Right ventricle myocardium superior (tissue), 1 donor: ENCODE results near the gene KHDRBS2. TPM values are rescaled to one million over a fixed set of nuclear protein-coding genes. Genes with fewer than 3 reads are reported as not detected.
"Not testable (repeated sequence)": the region's sequence is repeated elsewhere in the genome, so short reads cannot be mapped to it uniquely, and the experiment has no call there.

Experiments used
- ATAC-seq: fragments of 200-7000 bp; cut with Tn5 transposase; one replicate; pipeline ENCODE4 v1.9.1; 2020; ENCODE audit warnings: mild to moderate bottlenecking; ENCODE audit not compliant: poor library complexity
- DNase-seq: peaks from one replicate; pipeline ENCODE4 v3.0.0-alpha.2; 2020
- intact Hi-C: fragments of 100-400 bp; cut with DNase I; formaldehyde crosslinking; loops from one replicate; pipeline ENCODE4 v1.11.2; 2022
- total RNA-seq: library from RNA; stranded (reverse); fragmentation: NEBNext Ultra II Directional; extraction: Animal tissue kit (Norgen Biotek cat#: 25700); gene quantifications from one replicate; pipeline ENCODE4 v1.2.1, GENCODE V29; 2021
- donor health status: DM: no; HTN: yes; CAD: no; lungs with severe emphysema.

KHDRBS2 gene
- total RNA-seq, 1 donor from 2014 or later: not detected

GRCh38 chr6:61935242-61935846, 350.7 kb downstream of the KHDRBS2 start:
- DNase-seq (no peak), ATAC-seq (no peak)
- intact Hi-C loops: no loop called here

DNA sequence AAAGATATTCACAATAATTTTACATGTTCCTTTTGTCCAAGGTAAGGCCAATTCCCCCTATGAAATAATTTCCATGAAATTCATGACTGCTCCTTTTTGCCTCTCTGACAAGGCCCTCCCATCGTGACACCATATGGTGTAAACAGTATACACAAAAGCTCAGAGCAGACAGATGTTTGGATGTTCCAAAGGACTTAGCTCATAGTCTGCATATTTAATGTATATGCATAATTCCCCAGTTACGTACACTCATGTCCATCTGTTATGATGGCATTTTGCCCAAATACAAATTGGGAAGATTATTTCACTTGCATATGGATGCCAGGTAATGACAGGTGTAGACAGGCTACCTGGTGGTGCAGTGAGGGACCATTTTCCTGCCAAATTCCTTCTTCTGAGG, 376.5 kb downstream of the KHDRBS2 start:
- no peak for ATAC-seq
- DNase-seq: no peak
- intact Hi-C loops: no loop called here

DNA sequence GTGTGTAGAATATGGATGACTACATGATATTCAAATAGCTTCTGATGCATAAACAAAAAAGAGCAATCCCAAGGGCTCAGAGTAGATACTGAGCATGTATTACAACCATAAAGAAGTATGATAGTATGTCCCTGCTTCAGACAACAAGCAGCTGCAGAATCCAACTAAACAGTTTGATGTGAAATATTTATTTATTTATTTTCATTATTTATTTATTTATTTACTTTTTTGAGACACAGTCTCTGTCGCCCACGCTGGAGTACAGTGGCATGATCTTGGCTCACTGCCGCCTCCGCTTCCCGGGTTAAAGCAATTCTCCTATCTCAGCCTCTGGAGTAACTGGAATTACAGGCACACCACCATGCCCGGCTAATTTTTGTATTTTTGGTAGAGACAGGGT, 384.3 kb downstream of the KHDRBS2 start:
- DNase-seq (no peak), ATAC-seq (no peak)
- intact Hi-C loops: no loop called here

DNA sequence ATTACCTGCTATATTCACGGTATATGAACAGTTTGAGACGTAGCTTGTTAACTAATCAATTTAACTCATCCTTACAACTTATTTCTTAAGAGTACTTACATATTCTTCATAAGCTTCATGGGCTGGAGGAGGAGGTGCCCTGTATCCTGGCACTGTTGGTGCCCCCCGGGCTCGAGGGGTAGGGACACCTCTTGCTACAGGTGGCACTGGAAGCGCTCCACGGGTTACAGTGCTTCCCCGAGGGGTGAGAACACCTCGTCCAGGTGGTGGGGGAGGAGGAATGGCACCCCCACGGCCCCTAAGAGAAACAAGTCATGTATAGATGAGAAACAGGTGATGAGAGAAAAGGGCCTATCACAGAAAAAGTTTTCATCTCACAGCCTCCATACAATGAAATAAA, 391.5 kb downstream of the KHDRBS2 start:
- intact Hi-C loops: no loop called here
- ATAC-seq (no peak), DNase-seq (no peak)

- ATAC-seq: no peak
- intact Hi-C loops: no loop called here
- no peak for DNase-seq
Measured at GRCh38 chr6:61887423-61887822, 398.6 kb downstream of the KHDRBS2 start.

GRCh38 chr6:61886608-61887259, 399.3 kb downstream of the KHDRBS2 start:
- DNase-seq: no peak
- intact Hi-C loops: no loop called here
- no peak for ATAC-seq

DNA sequence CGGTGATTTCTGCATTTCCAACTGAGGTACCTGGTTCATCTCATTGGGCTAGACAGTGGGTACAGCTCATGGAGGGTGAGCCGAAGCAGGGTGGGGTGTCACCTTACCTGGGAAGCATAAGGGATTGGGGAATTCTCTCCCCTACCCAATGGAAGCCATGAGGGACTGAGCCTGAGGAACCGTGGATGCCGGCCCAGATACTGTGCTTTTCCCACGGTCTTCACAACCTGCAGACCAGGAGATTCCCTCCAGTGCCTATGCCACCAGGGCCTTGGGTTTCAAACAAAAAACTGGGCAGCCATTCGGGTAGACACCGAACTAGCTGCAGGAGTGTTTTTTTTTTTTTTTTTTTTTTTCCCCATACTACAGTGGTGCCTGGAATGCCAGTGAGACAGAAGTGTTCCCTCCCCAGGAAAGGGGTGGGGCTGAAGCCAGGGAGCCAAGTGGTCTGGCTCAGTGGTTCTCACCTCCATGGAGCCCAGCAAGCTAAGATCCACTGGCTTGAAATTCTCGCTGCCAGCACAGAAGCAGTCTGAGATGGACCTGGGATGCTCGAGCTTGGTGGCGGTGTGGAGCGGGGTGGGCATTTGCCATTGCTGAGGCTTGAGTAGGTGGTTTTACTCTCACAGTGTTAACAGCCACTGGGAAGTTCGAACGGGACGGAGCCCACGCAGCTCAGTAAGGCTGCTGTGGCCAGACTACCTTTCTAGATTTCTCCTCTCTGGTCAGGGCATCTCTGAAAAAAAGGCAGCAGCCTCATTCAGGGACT, 416.2 kb downstream of the KHDRBS2 start:
- no peak for DNase-seq
- ATAC-seq: no peak
- intact Hi-C loops: no loop called here

- DNase-seq: no peak
- ATAC-seq: no peak
- intact Hi-C loops: no loop called here
Measured at GRCh38 chr6:61868507-61869080, 417.4 kb downstream of the KHDRBS2 start.

DNA sequence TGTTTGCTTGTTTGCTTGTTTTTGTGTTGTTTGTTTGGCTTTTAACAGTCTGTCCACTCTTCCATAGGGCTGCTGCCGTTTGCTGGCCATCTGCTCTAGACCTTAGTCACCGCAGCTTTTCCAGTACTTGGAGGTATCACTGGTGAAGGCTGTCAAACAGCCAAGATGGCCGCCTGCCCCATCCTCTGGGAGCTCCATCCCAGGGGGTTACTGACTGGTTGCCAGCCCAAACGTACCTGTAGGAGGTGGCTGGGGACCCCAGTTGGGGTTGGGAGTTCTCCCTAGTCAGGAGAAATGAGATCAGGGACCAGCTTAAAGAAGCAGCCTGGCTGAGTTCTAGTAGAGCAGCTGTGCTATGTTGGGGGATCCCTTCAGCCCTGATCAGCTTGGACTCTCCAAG, 418.4 kb downstream of the KHDRBS2 start:
- no peak for DNase-seq
- intact Hi-C loops: no loop called here

GRCh38 chr6:61857541-61857940, 428.5 kb downstream of the KHDRBS2 start:
- ATAC-seq (no peak), DNase-seq (no peak)
- intact Hi-C loops: no loop called here

More for the DNA sequence above, 418.4 kb downstream of the KHDRBS2 start:
- no peak for ATAC-seq

GRCh38 chr6:61841958-61842357, 444.1 kb downstream of the KHDRBS2 start:
- no peak for ATAC-seq
- intact Hi-C loops: no loop called here
- DNase-seq: no peak

- ATAC-seq (no peak), DNase-seq (no peak)
- intact Hi-C loops: no loop called here
Measured at GRCh38 chr6:61835237-61835636, 450.8 kb downstream of the KHDRBS2 start.

DNA sequence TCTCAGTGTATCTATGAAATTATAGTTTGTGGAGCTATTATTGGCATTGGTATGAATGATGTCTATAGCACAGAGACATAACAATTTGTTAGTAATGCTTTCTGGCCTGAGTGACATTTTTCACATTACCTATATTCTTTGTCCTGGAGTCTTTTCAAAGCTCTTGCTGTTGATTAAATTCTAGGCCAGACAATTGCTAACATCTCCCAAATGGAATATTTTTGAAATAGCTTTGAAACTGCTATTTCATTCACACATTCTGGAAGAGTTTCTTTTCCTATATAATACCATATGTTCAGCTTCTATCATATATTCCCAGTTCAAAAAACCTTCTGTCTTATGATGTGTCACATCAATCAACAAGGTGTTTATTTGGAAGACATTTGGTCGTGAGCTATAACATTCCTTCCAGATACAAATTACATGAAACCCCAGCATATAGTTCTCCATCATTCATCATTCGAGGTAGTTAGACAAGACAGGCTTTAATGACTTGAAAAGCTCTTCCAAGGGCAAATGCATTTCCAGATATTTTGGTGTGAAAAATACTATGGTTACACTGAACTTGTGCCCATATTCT, 452.8 kb downstream of the KHDRBS2 start:
- intact Hi-C loops: no loop called here
- DNase-seq (no peak), ATAC-seq (no peak)

GRCh38 chr6:61817716-61818115, 468.3 kb downstream of the KHDRBS2 start:
- ATAC-seq (no peak), DNase-seq (no peak)
- intact Hi-C loops: no loop called here

GRCh38 chr6:61810047-61810446, 476.0 kb downstream of the KHDRBS2 start:
- DNase-seq (no peak), ATAC-seq (no peak)
- intact Hi-C loops: no loop called here

- DNase-seq (no peak), ATAC-seq (no peak)
- intact Hi-C loops: loop anchor here (2.0 kb wide), 1 partner anchor 28 kb away; no protein-coding TSS in a partner anchor
Measured at GRCh38 chr6:61809004-61809595, 476.9 kb downstream of the KHDRBS2 start.

DNA sequence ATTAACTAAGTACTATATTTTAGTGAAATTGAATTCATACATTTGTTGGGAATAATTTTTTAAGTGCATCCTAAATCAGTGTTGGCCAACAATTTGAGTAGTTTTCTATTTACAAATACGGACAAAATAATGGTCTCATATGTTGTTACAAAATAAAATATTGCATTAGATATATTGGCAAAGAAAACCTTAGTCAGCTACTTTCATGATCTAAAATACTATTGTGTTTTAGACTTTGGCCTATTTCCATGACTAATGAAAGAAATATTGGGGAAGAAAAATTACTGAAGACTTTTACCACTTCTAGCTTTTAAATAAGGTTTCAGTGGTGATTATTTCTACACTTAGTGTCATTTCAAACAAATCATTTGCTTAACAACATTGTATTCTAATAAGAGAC, 498.0 kb downstream of the KHDRBS2 start:
- intact Hi-C loops: no loop called here
- no peak for ATAC-seq
- no peak for DNase-seq

DNA sequence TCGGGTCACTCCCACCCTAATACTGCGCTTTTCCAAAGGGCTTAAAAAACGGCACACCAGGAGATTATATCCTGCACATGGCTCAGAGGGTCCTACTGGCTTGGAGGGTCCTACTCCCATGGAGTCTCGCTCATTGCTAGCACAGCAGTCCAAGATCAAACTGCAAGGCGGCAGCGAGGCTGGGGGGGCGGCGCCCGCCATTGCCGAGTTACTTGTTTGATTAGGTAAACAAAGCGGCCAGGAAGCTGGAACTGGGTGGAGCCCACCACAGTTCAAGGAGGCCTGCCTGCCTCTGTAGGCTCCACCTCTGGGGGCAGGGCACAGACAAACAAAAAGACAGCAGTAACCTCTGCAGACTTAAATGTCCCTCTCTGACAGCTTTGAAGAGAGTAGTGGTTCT, 516.6 kb downstream of the KHDRBS2 start:
- DNase-seq, intact Hi-C loops, ATAC-seq: not testable (repeated sequence)

DNA sequence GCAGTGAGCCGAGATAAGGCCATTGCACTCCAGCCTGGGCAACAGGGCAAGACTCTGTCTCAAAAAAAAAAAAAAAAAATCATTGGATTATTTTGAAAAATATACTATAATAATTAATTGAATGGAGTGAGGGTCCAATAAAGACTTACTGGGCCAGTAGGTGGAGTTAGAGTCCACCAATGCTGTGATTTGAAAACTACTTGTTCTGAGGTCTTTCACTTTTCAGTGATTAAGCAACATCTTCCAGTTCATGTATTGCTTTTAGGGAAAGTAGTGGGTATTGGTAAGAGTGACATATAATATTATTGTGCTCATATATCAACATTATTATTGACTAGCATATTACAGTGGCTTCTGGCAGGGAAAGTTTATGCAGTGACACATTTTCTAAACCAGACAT, 530.3 kb downstream of the KHDRBS2 start:
- intact Hi-C loops: no loop called here
- DNase-seq (no peak), ATAC-seq (no peak)
